ENCODE measurements around the gene PRAMEF13. TPM values are rescaled to one million over a fixed set of nuclear protein-coding genes. Genes with fewer than 3 reads are reported as not detected.

Gene PRAMEF13
- total and polyA plus RNA-seq, 2 experiments from 2014 or later, result not detected

DNA sequence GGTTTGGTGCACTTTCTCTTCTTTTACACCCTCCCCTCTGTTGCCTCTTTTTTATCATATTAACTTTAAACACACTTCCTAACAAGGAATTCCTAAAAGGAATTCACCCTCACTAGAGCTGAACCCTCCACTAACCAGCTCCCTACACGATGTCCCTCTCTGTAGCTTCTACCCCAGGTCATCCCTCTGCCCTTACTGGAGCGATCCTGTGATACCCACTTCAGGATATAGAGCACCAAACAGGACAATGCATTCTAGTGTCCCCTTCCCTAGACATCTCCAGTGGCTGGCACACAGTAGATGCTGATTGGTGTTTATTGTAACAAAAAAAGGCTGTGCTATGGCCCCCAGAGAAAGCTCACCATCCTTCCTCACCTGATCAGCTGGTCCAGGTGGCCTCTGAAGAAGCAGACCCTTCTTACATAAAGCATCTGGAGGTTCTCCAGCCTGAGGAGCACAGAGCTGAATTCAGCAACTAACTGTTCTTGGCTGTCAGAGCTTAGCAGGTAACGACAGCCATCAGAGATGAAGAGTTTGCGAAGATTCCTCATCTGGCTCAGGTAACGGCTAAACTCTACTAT lies 23.4 kb upstream of the PRAMEF13 start:
- H3K27me3 Mint-ChIP-seq (ENCODE audit: insufficient read depth, low read depth, poor library complexity), result peaks cover 6% of the 10 kb centered on the region
- H3K4me1 Mint-ChIP-seq, result no peaks in the 10 kb centered on the region
- ATAC-seq (no peak), DNase-seq (ENCODE audit: low spot score) (no peak)
- Histone ChIP-seq H2AFZ (no peak overlapping the region), H3K9me2 (ENCODE audit: insufficient read depth) (no peaks in the 10 kb centered on the region), H3K27ac (ENCODE audit: low read depth) (no peak overlapping the region), H3K27me3 (ENCODE audit: insufficient read depth) (no peaks in the 10 kb centered on the region), H3K36me3 (ENCODE audit: insufficient read depth) (0 out of 2 replicates have a peak, but pooled peaks cover 3% of the 10 kb centered on the region), H3K4me3 (no peak overlapping the region), H3K79me2 (replicated peaks; ENCODE audit: insufficient read depth) (no peaks in the 10 kb centered on the region), H4K20me1 (replicated peaks; ENCODE audit: insufficient read depth) (no peaks in the 10 kb centered on the region), H3K4me2 (no peak overlapping the region), H3K4me1 (ENCODE audit: insufficient read depth) (no peaks in the 10 kb centered on the region), H3F3A (replicated peaks; ENCODE audit: low read depth) (no peaks in the 10 kb centered on the region)
- H3K9me3 Mint-ChIP-seq, result peaks cover 49% of the 10 kb centered on the region
- H3K4me3 Mint-ChIP-seq, result no peak overlapping the region
- TF ChIP-seq CREB1 (CRISPR knock-in tag; IDR thresholded peaks at IDR 0.05; ENCODE audit: low read depth) (no peak), STAT1 (IDR thresholded peaks at IDR 0.05; ENCODE audit: unreplicated experiment) (no peak), JUNB (IDR thresholded peaks at IDR 0.05; ENCODE audit: unreplicated experiment) (no peak), POLR2AphosphoS5 (IDR thresholded peaks at IDR 0.05; ENCODE audit: low read depth) (no peak), ZNF114 (CRISPR knock-in tag; IDR thresholded peaks at IDR 0.05) (no peak), NANOG (IDR thresholded peaks at IDR 0.05; ENCODE audit: borderline replicate concordance) (no peak), ZNF331 (CRISPR knock-in tag; IDR thresholded peaks at IDR 0.05; ENCODE audit: low read depth) (no peak), EZH2 (IDR thresholded peaks at IDR 0.05; ENCODE audit: low read depth, unreplicated experiment) (no peak), EZH2phosphoT487 (IDR thresholded peaks at IDR 0.05; ENCODE audit: unreplicated experiment) (no peak)
- TF ChIP-seq, protein P1, sequence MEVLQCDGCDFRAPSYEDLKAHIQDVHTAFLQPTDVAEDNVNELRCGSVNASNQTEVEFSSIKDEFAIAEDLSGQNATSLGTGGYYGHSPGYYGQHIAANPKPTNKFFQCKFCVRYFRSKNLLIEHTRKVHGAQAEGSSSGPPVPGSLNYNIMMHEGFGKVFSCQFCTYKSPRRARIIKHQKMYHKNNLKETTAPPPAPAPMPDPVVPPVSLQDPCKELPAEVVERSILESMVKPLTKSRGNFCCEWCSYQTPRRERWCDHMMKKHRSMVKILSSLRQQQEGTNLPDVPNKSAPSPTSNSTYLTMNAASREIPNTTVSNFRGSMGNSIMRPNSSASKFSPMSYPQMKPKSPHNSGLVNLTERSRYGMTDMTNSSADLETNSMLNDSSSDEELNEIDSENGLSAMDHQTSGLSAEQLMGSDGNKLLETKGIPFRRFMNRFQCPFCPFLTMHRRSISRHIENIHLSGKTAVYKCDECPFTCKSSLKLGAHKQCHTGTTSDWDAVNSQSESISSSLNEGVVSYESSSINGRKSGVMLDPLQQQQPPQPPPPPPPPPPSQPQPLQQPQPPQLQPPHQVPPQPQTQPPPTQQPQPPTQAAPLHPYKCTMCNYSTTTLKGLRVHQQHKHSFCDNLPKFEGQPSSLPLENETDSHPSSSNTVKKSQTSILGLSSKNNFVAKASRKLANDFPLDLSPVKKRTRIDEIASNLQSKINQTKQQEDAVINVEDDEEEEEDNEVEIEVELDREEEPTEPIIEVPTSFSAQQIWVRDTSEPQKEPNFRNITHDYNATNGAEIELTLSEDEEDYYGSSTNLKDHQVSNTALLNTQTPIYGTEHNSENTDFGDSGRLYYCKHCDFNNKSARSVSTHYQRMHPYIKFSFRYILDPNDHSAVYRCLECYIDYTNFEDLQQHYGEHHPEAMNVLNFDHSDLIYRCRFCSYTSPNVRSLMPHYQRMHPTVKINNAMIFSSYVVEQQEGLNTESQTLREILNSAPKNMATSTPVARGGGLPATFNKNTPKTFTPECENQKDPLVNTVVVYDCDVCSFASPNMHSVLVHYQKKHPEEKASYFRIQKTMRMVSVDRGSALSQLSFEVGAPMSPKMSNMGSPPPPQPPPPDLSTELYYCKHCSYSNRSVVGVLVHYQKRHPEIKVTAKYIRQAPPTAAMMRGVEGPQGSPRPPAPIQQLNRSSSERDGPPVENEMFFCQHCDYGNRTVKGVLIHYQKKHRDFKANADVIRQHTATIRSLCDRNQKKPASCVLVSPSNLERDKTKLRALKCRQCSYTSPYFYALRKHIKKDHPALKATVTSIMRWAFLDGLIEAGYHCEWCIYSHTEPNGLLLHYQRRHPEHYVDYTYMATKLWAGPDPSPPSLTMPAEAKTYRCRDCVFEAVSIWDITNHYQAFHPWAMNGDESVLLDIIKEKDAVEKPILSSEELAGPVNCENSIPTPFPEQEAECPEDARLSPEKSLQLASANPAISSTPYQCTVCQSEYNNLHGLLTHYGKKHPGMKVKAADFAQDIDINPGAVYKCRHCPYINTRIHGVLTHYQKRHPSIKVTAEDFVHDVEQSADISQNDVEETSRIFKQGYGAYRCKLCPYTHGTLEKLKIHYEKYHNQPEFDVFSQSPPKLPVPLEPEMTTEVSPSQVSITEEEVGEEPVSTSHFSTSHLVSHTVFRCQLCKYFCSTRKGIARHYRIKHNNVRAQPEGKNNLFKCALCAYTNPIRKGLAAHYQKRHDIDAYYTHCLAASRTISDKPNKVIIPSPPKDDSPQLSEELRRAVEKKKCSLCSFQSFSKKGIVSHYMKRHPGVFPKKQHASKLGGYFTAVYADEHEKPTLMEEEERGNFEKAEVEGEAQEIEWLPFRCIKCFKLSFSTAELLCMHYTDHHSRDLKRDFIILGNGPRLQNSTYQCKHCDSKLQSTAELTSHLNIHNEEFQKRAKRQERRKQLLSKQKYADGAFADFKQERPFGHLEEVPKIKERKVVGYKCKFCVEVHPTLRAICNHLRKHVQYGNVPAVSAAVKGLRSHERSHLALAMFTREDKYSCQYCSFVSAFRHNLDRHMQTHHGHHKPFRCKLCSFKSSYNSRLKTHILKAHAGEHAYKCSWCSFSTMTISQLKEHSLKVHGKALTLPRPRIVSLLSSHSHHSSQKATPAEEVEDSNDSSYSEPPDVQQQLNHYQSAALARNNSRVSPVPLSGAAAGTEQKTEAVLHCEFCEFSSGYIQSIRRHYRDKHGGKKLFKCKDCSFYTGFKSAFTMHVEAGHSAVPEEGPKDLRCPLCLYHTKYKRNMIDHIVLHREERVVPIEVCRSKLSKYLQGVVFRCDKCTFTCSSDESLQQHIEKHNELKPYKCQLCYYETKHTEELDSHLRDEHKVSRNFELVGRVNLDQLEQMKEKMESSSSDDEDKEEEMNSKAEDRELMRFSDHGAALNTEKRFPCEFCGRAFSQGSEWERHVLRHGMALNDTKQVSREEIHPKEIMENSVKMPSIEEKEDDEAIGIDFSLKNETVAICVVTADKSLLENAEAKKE (CRISPR knock-in tag; IDR thresholded peaks at IDR 0.05), result no peak
- TF ChIP-seq, protein P2, sequence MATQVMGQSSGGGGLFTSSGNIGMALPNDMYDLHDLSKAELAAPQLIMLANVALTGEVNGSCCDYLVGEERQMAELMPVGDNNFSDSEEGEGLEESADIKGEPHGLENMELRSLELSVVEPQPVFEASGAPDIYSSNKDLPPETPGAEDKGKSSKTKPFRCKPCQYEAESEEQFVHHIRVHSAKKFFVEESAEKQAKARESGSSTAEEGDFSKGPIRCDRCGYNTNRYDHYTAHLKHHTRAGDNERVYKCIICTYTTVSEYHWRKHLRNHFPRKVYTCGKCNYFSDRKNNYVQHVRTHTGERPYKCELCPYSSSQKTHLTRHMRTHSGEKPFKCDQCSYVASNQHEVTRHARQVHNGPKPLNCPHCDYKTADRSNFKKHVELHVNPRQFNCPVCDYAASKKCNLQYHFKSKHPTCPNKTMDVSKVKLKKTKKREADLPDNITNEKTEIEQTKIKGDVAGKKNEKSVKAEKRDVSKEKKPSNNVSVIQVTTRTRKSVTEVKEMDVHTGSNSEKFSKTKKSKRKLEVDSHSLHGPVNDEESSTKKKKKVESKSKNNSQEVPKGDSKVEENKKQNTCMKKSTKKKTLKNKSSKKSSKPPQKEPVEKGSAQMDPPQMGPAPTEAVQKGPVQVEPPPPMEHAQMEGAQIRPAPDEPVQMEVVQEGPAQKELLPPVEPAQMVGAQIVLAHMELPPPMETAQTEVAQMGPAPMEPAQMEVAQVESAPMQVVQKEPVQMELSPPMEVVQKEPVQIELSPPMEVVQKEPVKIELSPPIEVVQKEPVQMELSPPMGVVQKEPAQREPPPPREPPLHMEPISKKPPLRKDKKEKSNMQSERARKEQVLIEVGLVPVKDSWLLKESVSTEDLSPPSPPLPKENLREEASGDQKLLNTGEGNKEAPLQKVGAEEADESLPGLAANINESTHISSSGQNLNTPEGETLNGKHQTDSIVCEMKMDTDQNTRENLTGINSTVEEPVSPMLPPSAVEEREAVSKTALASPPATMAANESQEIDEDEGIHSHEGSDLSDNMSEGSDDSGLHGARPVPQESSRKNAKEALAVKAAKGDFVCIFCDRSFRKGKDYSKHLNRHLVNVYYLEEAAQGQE (IDR thresholded peaks at IDR 0.05; ENCODE audit: unreplicated experiment), result no peak
- TF ChIP-seq, protein P3, sequence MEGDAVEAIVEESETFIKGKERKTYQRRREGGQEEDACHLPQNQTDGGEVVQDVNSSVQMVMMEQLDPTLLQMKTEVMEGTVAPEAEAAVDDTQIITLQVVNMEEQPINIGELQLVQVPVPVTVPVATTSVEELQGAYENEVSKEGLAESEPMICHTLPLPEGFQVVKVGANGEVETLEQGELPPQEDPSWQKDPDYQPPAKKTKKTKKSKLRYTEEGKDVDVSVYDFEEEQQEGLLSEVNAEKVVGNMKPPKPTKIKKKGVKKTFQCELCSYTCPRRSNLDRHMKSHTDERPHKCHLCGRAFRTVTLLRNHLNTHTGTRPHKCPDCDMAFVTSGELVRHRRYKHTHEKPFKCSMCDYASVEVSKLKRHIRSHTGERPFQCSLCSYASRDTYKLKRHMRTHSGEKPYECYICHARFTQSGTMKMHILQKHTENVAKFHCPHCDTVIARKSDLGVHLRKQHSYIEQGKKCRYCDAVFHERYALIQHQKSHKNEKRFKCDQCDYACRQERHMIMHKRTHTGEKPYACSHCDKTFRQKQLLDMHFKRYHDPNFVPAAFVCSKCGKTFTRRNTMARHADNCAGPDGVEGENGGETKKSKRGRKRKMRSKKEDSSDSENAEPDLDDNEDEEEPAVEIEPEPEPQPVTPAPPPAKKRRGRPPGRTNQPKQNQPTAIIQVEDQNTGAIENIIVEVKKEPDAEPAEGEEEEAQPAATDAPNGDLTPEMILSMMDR (conservative IDR thresholded peaks at IDR 0.05; ENCODE audit: low read depth in 2 of 2), result no peak
- TF ChIP-seq, protein P4, sequence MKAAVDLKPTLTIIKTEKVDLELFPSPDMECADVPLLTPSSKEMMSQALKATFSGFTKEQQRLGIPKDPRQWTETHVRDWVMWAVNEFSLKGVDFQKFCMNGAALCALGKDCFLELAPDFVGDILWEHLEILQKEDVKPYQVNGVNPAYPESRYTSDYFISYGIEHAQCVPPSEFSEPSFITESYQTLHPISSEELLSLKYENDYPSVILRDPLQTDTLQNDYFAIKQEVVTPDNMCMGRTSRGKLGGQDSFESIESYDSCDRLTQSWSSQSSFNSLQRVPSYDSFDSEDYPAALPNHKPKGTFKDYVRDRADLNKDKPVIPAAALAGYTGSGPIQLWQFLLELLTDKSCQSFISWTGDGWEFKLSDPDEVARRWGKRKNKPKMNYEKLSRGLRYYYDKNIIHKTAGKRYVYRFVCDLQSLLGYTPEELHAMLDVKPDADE (IDR thresholded peaks at IDR 0.05), result no peak
- H3K27ac Mint-ChIP-seq, result no peak overlapping the region
- peaks cover 31% of the 10 kb centered on the region for H3K36me3 Mint-ChIP-seq (ENCODE audit: low read depth)
